Chondrocyte (in vitro differentiated cells): ENCODE results near the gene CLASP1. TPM values are rescaled to one million over a fixed set of nuclear protein-coding genes. Genes with fewer than 3 reads are reported as not detected.
A peak's percentile ranks its signal among the peaks of the same experiment; 100 is the strongest.

Source experiments
- DNase-seq: peaks from one replicate; pipeline ENCODE4 v3.0.0; 2021; ENCODE audit warnings: mixed read lengths, low spot score
- H3K27ac Mint-ChIP-seq: one replicate; pipeline ENCODE4 v1.8.0; 2021; ENCODE audit warnings: mild to moderate bottlenecking, moderate library complexity, mixed read lengths; ENCODE audit not compliant: unreplicated experiment
- H3K27me3 Mint-ChIP-seq: 2 replicates; pipeline ENCODE4 v1.8.0; 2021; ENCODE audit warnings: low read depth, mixed read lengths
- H3K36me3 Mint-ChIP-seq: 2 replicates; pipeline ENCODE4 v1.8.0; 2021; ENCODE audit warnings: low read depth, mixed read lengths
- H3K4me1 Mint-ChIP-seq: 2 replicates; pipeline ENCODE4 v1.8.0; 2021; ENCODE audit warnings: low read depth, mild to moderate bottlenecking, mixed read lengths
- H3K4me3 Mint-ChIP-seq: one replicate; pipeline ENCODE4 v1.8.0; 2021; ENCODE audit warnings: mild to moderate bottlenecking, moderate library complexity, mixed read lengths; ENCODE audit not compliant: unreplicated experiment
- H3K9me3 Mint-ChIP-seq: 2 replicates; pipeline ENCODE4 v1.8.0; 2021; ENCODE audit warnings: low read depth, mixed read lengths
- total RNA-seq: library from RNA; stranded (reverse); gene quantifications from 3 replicates; pipeline ENCODE4 v1.2.1, GENCODE V29; 2021
- TF ChIP-seq, protein P1 (sequence below): fragments of 200-600 bp; sonication (generic); IDR thresholded peaks from 2 replicates; pipeline ENCODE4 v1.5.0; 2021; ENCODE audit warnings: antibody characterized with exemption, mild to moderate bottlenecking, moderate library complexity

Gene CLASP1
- total RNA-seq, 1 donor from 2014 or later, result 56.0 TPM

DNA sequence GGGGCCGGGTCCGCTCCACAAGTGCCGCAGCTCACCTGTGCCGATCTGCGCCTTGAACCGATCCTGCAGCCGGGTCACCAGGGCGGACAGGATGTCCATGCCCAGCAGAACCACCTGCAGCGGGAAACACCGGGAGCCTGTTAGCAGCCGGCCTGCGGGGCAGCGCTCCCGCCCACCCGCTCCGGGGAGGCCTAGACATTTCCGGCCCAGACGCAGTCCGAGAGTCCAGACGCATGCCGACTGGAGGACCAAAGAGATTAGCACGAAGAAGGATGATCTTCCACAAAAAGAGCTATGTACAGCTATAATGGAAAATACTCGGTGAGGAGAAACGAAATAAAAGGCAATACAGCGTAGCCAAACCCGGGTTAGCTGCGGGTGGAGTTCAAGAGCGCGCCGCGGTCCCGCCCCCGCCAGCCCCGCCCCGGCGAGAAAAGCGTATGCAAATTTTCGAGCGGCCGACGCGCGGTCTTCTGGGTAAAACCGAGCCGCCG, 119.0 kb downstream of the CLASP1 start:
- peak overlapping the region; percentile 81 for H3K4me3 Mint-ChIP-seq
- peaks cover 57% of the 10 kb centered on the region for H3K4me1 Mint-ChIP-seq
- H3K27ac Mint-ChIP-seq, result peak overlapping the region; percentile 97
- DNase-seq, result no peak
- H3K36me3 Mint-ChIP-seq, result peaks cover under 1% of the 10 kb centered on the region
- H3K9me3 Mint-ChIP-seq, result no peaks in the 10 kb centered on the region
- no peaks in the 10 kb centered on the region for H3K27me3 Mint-ChIP-seq
- TF ChIP-seq, protein P1, sequence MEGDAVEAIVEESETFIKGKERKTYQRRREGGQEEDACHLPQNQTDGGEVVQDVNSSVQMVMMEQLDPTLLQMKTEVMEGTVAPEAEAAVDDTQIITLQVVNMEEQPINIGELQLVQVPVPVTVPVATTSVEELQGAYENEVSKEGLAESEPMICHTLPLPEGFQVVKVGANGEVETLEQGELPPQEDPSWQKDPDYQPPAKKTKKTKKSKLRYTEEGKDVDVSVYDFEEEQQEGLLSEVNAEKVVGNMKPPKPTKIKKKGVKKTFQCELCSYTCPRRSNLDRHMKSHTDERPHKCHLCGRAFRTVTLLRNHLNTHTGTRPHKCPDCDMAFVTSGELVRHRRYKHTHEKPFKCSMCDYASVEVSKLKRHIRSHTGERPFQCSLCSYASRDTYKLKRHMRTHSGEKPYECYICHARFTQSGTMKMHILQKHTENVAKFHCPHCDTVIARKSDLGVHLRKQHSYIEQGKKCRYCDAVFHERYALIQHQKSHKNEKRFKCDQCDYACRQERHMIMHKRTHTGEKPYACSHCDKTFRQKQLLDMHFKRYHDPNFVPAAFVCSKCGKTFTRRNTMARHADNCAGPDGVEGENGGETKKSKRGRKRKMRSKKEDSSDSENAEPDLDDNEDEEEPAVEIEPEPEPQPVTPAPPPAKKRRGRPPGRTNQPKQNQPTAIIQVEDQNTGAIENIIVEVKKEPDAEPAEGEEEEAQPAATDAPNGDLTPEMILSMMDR, result no peak

DNA sequence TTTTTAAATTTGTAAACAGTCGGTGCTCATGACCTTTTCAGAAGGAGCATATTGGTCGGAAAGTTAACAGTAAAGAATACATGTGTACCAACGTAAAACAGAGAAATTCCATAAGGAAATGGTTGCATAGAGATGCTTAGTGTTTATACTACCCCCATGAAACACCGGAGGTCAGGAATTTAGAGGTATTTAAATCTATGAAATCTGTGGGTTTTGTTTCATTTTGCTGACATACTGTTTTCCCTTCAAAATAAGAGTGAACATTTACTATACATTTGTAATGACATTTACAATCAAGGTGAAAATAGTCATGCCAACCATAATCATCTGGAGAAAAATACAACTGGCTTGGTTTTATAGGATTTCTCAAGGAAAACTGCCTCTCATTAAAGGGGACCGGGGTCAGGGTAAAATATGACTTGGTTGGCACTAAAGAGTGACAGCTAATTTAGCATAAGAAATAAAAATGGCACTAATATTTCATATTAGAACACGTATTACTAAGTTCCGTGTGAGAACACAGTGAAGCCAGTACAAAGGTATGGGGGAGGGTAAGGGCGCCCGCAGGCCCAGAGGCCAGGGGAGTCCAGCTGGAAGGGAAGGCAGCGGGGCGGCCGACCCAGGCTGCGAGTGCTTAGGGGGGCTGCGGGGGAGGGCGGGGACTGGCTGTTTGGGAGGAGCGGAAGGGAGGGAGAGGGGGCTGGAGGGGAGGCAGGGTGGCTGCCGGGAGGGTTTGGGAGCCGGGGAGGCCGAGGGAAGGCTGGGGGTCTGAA, 119.6 kb downstream of the CLASP1 start:
- Mint-ChIP-seq H3K9me3 (no peaks in the 10 kb centered on the region), H3K36me3 (peaks cover 6% of the 10 kb centered on the region), H3K4me1 (peaks cover 56% of the 10 kb centered on the region), H3K4me3 (peak overlapping the region; percentile 81), H3K27me3 (no peaks in the 10 kb centered on the region), H3K27ac (peak overlapping the region; percentile 97)
- TF ChIP-seq, protein P1, result no peak
- no peak for DNase-seq

DNA sequence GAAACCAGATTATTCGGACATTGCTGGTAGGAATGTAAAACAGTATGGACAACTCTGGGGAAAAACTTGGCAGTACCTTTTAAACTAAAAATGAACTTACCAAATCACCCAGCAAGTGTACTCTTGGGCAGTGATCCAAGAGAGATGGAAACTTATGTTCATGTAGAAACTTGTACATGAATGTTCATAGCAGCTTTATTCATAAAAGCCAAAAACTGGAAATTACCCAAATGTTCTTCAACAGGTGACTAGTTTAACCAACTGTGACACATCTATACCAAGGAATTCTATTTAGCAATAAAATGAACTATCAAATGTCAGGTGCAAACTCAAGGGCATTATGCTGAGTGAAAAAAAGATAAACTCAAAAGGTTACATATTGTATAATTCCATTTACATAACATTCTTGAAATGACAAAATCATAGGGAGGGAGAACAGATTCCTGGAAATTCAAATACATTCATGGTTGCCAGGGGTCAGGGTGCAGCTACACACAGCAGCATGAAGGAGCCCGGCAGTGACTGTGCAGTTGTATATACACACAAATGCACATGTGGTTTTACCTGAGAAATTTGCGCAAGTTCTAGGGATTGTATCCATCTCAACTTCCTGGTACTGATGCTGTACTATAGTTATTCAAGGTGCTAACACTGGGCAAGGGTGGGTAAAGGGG, 122.1 kb downstream of the CLASP1 start:
- H3K9me3 Mint-ChIP-seq, result no peaks in the 10 kb centered on the region
- H3K4me1 Mint-ChIP-seq, result peaks cover 42% of the 10 kb centered on the region
- H3K27me3 Mint-ChIP-seq, result no peaks in the 10 kb centered on the region
- H3K4me3 Mint-ChIP-seq, result no peak overlapping the region
- no peak overlapping the region for H3K27ac Mint-ChIP-seq
- DNase-seq, result no peak
- H3K36me3 Mint-ChIP-seq, result peaks cover 10% of the 10 kb centered on the region
- TF ChIP-seq, protein P1, result no peak

DNA sequence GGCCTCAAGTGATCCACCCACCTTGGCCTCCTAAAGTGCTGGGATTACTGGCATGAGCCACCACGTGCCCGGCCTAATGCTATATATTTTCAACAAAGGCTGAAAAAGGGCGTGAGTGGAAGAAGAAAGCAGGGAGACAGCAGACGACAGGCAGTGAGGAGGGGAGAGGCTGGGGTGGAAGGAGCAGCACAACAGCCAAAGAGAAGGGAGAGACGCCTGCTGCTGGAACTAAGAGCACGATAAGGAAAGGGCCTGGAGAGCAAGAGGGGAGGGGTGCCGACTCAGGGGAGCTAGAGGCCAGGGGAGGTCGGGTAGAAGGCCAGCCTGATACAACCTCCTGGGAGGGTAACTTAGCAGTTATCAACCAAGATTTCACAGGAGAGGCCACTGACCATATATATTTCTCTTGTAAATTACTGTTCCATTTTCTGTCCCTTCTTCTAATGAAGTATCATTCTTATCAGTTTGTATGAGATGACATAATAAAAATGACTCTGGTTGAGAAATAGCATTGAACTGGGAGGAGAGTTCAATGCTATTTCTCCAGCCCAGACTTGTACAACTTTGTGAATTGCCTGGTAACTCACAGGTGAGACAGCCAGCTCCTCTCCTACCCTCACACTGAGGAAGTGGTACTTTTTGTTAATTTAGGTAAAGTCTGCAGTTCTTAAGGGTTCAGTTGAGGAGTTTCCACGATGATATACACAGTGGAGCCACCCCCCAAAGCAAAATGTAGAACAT, 124.4 kb downstream of the CLASP1 start:
- Mint-ChIP-seq H3K27me3 (no peaks in the 10 kb centered on the region), H3K4me3 (no peak overlapping the region), H3K36me3 (peaks cover 10% of the 10 kb centered on the region), H3K9me3 (no peaks in the 10 kb centered on the region), H3K4me1 (peaks cover 35% of the 10 kb centered on the region), H3K27ac (no peak overlapping the region)
- DNase-seq, result no peak
- TF ChIP-seq, protein P1, result no peak

DNA sequence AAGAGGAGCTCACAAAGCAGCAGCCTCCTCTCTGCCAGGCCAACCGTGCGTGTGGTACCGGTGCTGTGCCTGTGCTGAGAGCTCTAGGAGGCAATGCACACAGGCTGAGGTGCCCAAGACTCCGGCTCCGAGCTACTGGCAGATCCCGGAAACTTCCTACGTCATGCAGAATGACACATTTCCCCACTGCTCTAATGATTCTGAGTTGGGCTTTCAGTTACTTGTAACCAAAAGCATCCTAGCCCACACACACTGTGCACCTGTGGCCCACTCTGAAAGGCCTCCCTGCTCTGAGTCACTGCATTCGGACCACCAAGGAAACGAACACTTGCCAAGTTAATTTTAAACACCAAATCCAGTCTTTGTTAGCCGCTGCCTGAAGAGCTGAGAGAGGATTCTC, 127.9 kb downstream of the CLASP1 start:
- H3K4me3 Mint-ChIP-seq, result no peak overlapping the region
- peak overlapping the region; percentile 0 for H3K27ac Mint-ChIP-seq
- no peaks in the 10 kb centered on the region for H3K27me3 Mint-ChIP-seq
- DNase-seq, result no peak
- H3K36me3 Mint-ChIP-seq, result peaks cover 12% of the 10 kb centered on the region
- peaks cover 8% of the 10 kb centered on the region for H3K4me1 Mint-ChIP-seq
- TF ChIP-seq, protein P1, result no peak
- no peaks in the 10 kb centered on the region for H3K9me3 Mint-ChIP-seq
